HG03159 (cell line): ENCODE measurements around the gene NKAIN1.
"Not testable (repeated sequence)": the region's sequence is repeated elsewhere in the genome, so short reads cannot be mapped to it uniquely, and the experiment has no call there.

Experiments
- ATAC-seq: cut with Tn5 transposase; IDR thresholded peaks from one replicate; pipeline ENCODE4 v1.9.1; 2021; ENCODE audit warnings: mild to moderate bottlenecking, moderate library complexity; ENCODE audit not compliant: unreplicated experiment

Gene NKAIN1

GRCh38 chr1:31155216-31155806 lies 84.4 kb downstream of the NKAIN1 start:
- no peak for ATAC-seq

- no peak for ATAC-seq
These were observed 85.0 kb downstream of the NKAIN1 start for GRCh38 chr1:31154632-31155215.

DNA sequence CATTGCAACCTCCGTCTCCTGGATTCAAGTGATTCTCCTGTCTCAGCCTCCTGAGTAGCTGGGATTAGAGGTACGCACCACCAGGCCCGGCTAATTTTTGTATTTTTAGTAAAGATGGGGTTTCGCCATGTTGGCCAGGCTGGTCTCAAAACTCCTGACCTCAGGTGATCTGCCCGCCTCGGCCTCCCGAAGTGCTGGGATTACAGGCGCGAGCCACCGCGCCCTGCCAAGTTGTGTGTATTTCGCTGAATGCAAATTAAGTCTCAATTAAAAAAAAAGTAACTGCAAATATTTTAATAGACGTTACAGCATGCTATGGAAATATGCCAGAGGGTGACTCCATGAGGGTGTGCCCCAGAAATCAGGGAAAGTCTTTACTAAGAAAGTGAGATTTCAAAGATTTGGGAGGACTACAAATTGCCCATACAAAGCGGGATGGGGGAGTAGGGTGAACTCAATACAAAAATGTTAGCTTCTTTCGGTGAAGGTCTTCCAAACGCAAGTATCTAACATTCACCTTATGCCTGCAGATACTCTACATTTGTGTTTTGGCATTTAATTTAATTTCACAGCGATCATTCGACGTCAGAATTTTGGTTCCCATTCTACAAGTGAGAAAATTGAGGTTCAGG lies 85.6 kb downstream of the NKAIN1 start:
- ATAC-seq, result no peak

GRCh38 chr1:31153423-31153822 lies 86.3 kb downstream of the NKAIN1 start:
- ATAC-seq, result no peak

DNA sequence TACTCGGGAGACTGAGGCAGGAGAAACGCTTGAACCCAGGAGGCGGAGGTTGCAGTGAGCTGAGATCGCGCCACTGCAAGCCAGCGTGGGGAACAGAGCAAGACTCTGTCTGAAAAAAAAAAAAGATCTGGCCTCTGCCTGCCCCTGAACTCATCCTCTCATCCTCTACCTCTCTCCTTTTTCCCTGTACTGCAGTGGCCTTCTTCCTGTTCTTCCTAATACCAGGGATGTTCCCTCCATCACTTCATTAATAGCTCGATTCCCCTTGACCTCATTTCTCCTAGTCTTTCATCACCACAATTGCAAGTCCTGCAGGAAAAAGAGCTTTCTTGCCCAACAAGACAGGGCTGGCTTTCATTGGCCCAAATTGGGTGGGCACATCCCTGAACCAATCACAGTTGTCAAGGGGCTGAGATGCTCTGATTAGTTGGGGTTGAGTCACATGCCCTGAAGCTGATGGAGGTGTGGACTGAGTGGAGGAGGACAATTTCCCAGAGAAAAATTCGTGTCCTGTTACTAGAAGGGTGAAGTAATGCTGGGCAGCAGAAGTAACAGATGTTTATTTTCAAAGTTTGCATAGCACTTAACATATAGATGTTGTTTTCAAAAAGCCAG lies 87.4 kb downstream of the NKAIN1 start:
- ATAC-seq, result no peak

- ATAC-seq, result no peak
These were observed 88.3 kb downstream of the NKAIN1 start for GRCh38 chr1:31151402-31151801.

DNA sequence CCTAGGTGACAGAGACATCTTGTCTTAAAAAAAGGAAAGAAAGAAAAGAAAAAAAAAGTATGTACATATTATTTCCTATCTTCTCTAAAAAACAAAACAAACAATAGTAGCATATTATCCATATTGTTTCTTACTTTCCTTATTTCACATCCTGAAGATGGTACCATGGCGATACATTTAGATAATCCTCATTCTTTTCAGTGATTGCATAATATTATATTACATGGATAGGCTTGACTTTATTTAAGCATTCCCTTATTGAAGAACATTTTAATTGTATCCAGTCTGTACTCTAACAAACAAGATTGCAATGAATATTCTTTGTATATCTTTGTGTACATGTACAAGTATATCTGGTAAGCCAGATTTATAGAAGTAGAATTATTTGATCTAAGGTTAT lies 91.3 kb downstream of the NKAIN1 start:
- ATAC-seq, result no peak

- ATAC-seq, result no peak
These were observed 94.0 kb downstream of the NKAIN1 start for GRCh38 chr1:31145648-31146047.

- ATAC-seq, result no peak
These were observed 95.2 kb downstream of the NKAIN1 start for GRCh38 chr1:31144442-31144841.

GRCh38 chr1:31143455-31143854 lies 96.2 kb downstream of the NKAIN1 start:
- no peak for ATAC-seq

- ATAC-seq, result no peak
These were observed 97.3 kb downstream of the NKAIN1 start for GRCh38 chr1:31142406-31142805.

DNA sequence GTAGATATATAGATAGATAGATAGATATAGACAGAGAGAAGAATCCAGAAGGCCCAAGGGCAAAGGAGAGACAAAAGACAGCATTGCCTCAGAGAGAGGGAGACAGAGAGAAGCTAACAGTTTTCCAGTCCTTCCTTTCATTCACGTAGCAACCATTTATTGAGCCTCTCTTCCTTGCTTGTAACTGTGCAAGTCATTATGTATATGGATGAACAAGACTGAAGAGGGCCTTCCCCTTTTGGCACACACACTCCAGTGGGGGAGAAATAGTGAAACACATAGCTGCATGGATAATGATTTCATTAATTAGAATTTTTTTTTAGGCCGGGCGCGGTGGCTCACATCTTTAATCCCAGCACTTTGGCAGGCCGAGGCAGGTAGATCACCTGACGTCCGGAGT lies 99.4 kb downstream of the NKAIN1 start:
- no peak for ATAC-seq

DNA sequence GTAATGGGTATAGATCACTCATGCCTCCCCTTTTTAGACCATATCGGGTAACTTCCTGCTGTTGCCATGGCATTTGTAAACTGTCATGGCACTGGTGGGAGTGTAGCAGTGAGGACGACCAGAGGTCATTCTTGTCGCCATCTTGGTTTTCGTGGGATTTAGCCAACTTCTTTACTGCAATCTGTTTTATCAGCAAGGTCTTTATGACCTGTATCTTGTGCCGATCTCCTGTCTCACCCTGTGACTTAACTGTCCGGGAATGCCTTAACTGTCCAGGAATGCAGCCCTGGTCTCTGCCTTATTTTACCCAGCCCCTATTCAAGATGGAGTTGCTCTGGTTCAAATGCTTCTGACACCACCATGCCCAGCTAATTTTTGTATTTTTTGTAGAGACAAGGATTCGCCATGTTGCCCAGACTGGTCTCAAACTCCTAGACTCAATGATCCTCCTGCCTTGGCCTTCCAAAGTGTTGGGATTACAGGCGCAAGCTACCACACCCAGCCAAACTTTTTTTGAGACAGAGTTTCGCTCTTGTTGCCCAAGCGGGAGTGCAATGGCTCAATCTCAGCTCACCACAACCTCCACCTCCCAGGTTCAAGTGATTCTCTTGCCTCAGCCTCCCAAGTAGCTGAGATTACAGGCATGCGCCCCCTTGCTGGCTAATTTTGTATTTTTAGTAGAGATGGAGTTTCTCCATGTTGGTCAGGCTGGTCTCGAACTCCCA lies 100.7 kb downstream of the NKAIN1 start:
- not testable (repeated sequence) for ATAC-seq

- ATAC-seq, result not testable (repeated sequence)
These were observed 101.8 kb downstream of the NKAIN1 start for GRCh38 chr1:31137873-31138272.

DNA sequence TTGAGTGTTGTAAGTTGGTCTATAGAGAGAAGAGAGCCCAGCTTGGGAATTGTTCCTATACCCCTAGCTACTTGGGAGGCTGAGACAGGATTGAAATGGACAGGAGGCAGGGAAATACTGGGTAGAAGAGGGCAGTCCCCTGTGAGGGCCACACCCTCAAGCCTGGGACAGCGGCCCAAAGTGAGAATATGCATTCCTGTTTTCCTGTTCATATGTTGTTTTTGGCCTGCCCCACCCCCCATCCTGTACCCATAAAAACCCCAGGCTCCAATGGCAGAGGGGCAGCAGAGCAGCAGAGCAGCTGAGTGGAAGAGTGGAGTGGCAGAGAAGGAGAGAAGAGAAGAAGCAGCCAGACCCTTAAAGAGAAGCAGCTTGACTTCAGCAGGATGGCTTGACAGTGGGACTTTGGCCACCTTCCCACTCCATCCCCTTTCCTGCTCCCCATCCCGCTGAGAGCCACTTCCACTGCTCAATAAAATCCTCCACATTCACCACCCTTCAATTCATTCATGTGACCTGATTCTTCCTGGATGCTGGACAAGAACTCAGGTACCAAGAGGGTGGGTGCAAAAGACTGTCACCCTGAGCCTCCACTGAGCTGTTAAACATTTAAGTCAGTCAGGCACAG lies 103.6 kb downstream of the NKAIN1 start:
- ATAC-seq, result no peak

DNA sequence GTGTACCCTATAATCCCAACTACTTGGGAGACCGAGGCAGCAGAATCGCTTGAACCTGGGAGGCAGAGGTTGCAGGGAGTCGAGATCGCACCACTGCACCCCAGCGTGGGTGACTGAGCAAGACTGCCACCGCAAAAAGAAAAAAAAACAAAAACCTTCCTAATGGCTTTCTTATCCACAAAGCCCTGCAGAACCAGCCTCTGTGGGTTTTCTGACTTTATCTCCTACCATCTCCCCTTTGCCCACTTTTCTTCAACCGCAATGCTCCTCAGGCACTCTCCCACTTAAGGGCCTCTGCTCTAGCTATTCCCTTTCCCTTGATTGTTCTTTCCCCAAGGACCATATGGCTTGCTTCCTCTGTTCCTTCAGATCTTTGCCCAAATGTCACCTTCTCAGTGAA lies 106.3 kb downstream of the NKAIN1 start:
- no peak for ATAC-seq
